NCI-H524 (cell line): ENCODE measurements around the gene CFDP1.

ENCODE experiments used
- DNase-seq, 2 experiments: peaks; one replicate each; lab custom pipeline; 2025; lab: John Stamatoyannopoulos, UW

CFDP1 gene

DNA sequence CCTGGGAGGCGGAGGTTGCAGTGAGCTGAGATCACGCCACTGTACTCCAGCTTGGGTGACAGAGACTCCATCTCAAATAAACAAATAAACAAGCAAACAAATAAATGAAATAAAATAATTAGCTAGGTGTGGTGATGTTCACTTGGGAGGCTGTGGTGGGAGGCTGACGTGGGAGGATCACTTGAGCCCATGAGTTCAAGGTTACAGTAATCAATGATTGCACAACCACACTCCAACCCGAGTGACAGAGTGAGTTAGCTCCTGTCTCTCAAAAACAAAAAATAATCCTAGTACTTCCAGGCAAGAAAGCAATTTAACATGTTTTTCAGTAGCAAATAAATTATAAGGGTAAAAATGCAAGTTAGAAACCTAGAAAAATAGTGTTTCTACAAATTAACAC, 26.4 kb downstream of the CFDP1 start:
- no peak for DNase-seq

- DNase-seq, result peak in 1 of 2 experiments; percentile 36
Observed at GRCh38 chr16:75402821-75403475, 30.4 kb downstream of the CFDP1 start.

GRCh38 chr16:75402159-75402820, 31.0 kb downstream of the CFDP1 start:
- no peak for DNase-seq

- DNase-seq, result no peak
Observed at GRCh38 chr16:75401691-75402090, 31.6 kb downstream of the CFDP1 start.

GRCh38 chr16:75398333-75398732, 35.0 kb downstream of the CFDP1 start:
- no peak for DNase-seq

DNA sequence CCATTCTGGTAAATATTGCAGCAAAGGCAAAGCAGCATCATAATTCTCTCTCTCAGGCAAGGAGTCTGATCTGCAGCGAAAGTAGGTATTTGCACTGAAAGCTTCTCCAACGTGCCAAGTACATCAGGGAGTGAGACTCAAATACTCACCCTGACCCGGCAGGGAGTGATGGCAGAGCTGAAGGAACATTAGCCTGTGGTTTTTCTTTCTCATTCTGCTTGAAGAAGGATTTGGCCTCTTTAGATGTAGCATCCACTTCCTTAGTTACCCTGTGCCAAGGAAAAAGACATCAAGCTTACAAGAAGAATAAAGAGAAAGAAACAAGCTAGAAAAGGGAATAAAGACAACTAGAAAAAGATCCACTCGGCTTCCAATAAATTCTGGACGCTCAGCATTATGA, 38.4 kb downstream of the CFDP1 start:
- DNase-seq, result no peak

DNA sequence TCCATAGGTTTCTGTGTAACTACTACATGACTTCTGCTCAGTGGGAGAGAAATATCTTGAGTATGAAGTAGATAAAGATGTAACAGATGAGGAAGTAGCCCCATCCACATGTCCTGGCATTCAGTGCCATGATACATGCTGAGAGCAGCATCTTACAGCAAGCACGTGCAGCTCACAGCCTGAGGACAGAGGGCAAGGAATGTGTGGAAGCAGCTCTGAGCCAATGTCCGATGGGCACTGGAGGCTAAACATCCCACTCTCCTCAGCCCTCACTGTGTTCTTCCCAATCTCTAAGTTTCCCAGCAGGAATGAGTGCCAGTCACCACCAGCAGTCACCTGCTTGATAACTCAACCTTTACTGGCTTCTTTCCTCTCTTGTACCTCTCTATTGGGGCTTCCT, 40.4 kb downstream of the CFDP1 start:
- no peak for DNase-seq

GRCh38 chr16:75390926-75391653, 42.2 kb downstream of the CFDP1 start:
- DNase-seq, result peak in 1 of 2 experiments; percentile 53

DNA sequence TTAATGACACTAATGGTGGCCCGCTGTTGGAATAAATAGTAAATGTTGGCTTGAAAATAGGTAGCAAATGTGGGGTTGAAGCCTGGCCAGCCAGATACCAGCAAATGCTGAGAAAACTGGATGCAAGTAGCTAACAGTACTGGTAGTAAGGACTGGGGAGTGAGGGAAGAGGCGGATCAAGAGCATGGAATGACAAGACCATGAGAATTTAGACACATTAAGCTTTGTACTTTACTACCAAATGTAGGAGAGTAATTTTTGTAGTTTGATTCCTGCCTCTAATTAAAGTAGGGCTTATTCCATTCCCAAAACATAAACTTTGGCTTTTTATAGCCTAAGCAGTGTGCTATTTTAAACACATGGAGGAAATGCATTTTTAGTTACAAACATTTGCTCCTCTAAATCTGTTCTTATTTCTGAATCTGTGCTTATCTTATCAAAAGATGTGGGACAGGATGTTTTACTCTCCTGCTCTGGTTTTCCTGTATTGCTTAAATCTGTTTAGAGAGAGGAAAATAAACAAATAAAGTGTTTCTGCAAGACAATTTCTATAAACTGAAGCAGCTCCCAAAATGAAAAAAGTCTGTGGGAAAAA, 44.1 kb downstream of the CFDP1 start:
- DNase-seq, result no peak

DNA sequence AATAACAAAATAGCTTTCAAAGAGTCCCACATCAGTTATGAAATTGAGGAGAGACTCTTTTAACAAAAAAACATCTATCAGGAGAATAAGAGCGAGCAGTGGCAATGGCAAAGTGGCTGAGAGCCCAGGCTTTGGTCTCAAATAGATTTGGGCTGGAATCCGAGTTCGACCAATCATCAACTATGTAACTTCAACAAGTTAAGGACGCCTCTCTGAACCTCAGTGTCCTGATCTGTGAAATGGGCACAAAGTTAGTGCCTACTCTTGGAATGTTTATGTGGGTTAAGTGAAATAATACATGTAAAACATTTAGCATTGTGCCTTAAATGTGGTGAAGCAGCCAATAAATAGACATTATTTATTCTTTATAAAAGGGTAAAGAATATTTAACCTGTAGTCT, 45.4 kb downstream of the CFDP1 start:
- no peak for DNase-seq

DNA sequence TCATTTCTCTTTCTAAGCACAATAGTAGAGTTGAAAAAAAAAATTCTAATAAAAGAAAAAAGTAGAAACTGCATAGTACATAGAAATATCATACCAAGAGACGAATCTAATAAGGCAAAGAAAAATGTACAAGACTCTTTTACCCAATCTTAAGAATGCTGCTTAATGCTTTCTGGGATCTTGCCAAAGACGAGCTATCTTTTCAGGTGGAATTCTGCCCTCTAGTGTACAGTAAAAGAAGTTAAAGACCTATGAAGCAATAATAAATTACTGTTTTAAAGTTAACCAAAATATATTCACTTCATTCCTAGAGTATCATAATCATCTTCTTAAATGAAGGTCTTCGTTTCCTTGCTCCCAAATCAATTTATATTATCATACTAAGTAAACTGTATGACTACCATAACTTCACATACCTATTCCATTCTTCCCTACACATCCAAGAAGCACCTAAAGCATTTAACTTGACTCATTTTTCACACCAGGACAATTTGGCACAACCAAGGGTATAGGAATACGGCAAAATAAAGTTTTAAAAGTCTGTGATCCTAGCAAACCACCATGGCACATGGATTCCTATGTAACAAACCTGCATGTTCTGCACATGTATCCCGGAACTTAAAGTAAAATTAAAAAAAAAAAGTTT, 47.7 kb downstream of the CFDP1 start:
- DNase-seq, result peak; percentile 58 to 79

DNA sequence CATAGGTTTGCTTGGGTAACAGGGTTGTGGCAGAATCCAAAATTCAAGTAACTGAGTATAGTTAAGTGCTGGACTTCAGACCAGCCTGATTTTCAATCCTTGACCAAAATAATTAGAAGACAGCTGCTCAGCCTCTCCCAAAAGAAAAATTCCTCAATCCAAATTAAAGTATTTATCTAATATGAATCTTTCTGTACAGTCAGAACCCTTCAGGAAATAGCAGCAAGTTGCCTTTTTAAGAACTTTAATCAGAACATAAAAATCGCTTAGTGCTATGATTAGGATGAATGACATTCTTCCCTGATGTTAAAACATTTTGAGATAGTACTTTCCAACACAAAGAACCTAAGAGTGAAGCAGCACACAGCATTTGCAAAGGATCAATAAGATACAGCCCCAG, 50.2 kb downstream of the CFDP1 start:
- DNase-seq, result no peak

DNA sequence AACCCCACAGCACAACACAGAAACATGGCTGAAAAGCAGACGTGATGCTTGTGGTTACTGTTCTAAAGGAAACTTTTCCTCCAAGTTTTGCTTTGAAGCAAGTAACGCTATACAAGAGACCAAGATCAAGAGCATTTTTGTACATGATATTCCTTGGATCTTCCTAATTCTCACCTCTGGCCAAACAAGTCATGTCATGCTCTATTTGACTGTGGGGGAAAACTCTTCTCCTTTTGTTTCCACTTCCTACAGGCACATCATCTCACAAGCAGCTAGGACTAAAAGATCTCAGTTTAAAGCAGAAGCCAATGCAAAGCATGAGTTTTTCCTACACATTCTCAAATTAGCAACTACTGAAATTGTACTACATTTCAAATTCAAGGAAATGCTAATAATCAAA, 50.7 kb downstream of the CFDP1 start:
- DNase-seq, result no peak

DNA sequence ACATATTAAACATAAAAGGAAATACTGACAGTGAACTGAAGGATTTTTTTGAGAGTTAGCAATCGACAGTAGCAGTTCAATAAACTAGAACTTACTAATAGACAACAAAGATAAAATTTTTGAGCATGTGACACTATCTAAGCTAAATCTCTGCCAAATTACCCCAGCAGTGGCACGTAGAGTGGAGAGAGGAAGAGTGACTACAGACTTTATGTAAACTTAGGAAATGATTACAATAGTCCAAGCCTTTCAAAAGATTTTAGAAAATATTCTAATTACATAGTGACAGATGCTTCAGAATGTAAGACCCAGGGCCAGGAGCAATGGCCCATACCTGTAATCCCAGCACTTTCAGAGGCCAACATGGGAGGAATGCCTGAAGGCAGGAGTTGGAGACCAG, 52.4 kb downstream of the CFDP1 start:
- no peak for DNase-seq

DNA sequence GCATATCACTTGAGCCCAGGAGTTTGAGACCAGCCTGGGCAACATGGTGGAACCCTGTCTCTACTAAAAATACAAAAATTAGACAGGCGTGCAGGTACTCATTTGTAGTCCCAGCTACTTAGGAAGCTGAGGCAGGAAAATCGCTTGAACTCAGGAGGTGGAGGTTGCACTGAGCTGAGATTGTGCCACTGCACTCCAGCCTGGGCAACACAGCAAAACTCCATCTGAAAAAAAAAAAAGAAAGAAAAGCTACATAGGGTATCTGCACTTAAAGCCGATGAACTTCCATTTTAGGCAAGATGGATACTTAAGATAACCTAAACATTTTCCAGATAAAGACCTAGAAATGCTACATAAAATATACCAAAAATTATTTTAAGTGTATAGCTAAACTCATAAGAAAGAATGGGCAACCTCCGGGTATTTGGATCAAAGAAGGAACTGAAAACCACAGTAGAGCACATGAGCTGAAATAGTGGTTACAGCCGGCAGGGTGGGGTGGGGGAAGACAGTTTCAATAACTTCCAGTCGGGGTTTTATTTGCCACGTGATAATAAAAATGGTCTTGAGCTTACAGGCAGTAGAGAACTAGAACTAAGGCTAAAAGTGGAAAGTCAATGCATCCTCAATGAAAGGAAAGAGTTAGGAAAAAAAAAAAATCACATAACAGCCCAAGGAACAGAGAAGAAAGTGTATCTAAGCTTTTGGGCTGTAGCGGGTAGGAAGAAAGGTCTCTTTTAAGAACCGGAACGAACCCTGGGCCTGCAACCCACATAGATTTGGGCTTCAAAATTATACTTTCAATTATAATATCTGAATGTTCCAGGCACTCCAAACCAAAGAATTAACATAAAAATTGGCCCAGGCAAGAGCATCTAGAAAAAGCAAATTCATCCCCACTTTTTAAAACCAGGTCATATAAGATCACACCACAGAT, 53.1 kb downstream of the CFDP1 start:
- DNase-seq, result no peak

GRCh38 chr16:75379339-75379738, 54.0 kb downstream of the CFDP1 start:
- no peak for DNase-seq

DNA sequence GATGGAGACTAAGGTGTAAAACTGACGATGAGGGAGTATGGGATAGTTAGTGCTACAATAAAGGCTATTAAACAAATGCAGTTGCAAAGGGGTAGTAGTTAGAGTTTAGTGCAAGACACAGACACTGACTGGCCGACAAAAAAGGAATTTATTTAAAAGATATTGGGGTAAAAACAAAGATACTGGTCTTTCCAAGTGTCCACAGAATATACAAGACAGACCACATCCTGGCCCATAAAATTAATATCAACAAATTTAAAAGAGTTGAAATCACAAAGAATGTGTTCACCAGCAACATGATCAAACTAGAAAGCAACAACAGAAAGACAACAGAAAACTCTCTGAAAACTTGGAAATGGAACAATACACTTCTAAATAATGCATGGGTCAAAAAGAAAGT, 54.7 kb downstream of the CFDP1 start:
- no peak for DNase-seq

DNA sequence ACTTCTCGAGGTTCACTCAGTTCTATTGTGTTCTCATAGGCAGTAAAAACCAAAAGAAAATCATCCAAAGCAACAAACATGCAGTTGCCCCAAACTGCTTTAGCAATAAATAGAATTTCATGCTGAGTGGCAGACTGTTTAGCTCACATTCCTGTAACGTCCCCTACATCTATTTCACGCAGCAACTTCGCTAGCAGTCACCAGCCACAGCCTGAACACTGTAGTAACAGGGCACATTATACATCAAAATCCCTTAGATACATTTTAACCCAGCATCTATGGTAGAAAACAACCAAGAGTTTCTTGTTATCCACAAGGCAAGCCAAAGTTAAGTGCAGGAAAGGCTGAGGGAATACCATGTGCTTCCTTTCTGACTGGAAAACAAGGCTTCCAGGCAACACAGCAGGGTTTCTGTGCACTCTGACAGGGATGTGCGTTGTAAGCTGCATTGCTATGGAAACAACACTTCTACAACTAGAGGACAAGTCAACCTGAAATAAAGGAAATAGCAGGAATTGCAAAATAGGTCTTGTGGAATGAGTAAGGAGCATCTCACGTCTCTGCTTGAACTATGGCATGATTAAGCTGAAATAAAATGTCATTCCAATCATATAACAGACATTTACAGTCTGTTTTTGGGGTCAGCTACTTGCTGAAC, 55.4 kb downstream of the CFDP1 start:
- no peak for DNase-seq

DNA sequence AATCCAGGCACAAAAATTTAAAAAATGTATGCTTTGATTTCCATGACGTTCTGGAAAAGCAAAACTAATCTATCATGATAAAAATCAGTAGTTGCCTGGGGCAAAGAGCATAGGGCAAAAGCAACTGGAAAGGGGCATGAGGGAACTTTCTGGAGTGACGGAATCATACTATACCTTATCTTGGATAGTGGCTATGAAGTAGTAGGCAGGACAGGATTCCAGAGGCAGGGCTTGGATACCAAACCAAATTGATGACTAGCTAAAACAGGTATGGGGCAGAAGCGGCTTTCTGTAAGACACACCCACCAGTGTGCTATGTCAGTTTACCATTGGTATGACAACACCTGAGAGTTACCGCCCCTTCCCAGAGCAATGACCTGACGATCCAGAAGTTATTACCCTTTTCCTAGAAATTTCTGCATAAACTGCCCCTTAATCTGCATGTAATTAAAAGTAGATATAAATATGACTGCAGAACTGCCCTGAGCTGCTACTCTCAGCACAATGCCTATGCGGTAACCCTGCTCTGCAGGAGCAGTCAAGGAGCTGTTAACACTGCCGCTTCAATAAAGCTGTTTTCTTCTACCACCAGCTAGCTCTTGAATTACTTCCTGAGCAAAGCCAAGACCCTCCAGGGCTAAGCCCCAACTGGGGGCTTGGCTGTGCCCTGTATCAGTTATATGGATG, 56.7 kb downstream of the CFDP1 start:
- DNase-seq, result no peak

DNA sequence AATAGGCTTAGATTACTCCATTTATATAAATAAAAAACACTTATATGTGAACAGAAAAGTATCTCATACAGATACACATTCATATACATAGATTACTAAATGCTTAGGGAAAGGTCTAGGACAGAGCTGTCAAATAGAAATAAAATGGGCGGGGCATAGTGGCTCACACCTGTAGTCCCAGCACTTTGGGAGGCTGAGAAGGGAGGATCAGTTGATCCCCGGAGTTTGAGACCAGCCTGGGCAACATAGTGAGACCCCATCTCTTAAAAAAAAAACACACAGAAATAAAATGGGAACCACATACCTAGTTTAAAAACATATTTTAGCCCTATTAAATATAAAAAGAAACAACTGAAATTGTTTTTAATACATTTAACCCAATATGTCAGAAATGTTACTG, 58.9 kb downstream of the CFDP1 start:
- no peak for DNase-seq
